Measurements from ENCODE around the gene MYO3B.

DNA sequence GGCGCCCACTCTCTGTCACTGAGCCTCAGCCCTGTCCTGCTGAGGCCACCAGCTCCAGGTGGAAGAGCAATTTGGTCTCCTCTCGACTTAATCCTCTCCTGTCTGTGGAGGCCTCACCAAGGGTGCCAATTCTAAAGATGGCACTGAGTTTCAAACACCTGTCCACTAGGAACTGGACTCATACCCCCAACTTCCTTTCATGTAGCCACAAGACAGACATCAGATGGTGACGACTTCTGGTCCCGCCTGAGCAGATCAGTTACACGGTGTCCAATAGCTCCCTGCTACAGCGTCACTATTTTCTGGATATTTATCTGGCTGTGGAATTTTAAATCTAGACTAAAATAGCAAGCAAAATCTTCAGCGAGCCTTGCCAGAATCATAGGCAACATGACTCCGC is 512.7 kb downstream of the MYO3B start:
- TF ChIP-seq POLR2A (IDR thresholded peaks at IDR 0.05) = no peak
- TF ChIP-seq, protein P1, sequence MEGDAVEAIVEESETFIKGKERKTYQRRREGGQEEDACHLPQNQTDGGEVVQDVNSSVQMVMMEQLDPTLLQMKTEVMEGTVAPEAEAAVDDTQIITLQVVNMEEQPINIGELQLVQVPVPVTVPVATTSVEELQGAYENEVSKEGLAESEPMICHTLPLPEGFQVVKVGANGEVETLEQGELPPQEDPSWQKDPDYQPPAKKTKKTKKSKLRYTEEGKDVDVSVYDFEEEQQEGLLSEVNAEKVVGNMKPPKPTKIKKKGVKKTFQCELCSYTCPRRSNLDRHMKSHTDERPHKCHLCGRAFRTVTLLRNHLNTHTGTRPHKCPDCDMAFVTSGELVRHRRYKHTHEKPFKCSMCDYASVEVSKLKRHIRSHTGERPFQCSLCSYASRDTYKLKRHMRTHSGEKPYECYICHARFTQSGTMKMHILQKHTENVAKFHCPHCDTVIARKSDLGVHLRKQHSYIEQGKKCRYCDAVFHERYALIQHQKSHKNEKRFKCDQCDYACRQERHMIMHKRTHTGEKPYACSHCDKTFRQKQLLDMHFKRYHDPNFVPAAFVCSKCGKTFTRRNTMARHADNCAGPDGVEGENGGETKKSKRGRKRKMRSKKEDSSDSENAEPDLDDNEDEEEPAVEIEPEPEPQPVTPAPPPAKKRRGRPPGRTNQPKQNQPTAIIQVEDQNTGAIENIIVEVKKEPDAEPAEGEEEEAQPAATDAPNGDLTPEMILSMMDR (IDR thresholded peaks at IDR 0.05) = no peak

All from prostate gland (tissue), 2 donors.